Renal cortex interstitium (tissue), 11 donors: ENCODE results near the gene DUOXA2. TPM values are rescaled to one million over a fixed set of nuclear protein-coding genes. Genes with fewer than 3 reads are reported as not detected.

ENCODE experiments used
- DNase-seq, 11 donors: peaks; one replicate each; pipeline ENCODE4 v3.0.0-alpha.2; 2013; ENCODE audit warnings: low read depth in 9 of 11, low spot score in 4 of 11; ENCODE audit errors: extremely low read depth in 1 of 11
- polyA plus RNA-seq, 3 donors: library from polyadenylated mRNA; unstranded; fragments of 120-200 nt; gene quantifications; one replicate each; pipeline ENCODE4 v1.2.1, GENCODE V29; 2013; ENCODE audit not compliant: insufficient read length in 3 of 3

DUOXA2 gene
- polyA plus RNA-seq, 3 donors = not detected

- no peak for DNase-seq
These were observed 34.9 kb downstream of the DUOXA2 start for GRCh38 chr15:45149060-45149459.

GRCh38 chr15:45150481-45150880 lies 36.4 kb downstream of the DUOXA2 start:
- no peak for DNase-seq

DNA sequence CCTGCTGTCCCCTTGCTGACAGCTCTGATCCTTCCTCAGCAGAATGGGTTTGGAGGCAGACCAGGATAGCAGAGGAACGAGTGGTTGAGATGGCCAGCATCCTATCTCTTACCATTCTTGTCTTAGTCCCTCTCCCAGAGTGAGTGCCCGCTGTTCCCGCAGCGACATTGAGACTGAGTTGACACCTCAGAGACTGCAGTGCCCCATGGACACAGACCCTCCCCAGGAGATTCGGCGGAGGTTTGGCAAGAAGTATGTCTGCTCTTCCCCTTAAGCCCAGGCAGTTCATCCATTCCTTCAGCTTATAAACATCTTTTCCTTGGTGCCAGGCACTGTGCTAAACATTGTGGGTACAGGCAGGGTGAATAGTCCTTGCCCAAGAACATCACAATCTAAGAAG lies 36.9 kb downstream of the DUOXA2 start:
- no peak for DNase-seq

- no peak for DNase-seq
These were observed 38.1 kb downstream of the DUOXA2 start for GRCh38 chr15:45151998-45152828.

- no peak for DNase-seq
These were observed 41.6 kb downstream of the DUOXA2 start for GRCh38 chr15:45155739-45156138.

DNA sequence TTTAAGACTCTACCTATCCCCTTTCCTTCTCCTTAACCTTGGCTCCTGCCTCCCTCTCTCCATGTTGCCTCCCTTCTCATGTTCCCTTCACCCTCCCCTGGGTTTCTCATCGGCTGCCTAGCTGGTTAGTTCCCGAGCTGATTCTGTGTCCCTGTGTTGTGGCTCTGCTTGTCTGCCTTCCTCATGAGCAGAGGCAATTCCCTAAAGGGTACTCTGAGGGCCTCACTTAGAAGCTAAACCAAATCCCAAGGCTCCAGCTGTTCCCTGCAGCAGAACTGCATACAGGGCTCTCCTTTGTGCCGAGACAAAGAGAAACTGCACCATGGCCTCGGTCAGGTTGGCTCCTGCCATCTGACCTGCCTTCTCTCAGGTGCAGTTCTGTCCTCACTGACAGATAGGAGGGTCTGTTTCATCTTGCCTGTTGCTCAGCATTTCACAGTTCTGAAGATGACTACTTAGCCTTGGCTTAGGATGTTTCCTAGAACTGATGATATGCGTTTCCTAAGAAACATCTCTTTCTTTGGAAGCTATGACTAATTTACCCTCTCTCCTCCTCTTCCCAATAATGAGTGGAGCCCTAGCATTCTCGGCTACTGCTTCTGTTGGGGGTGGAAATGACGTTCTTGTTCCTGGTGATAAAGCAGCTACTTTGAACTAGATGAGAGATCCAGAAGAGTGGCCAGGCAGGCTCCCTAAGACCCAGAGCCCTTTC lies 42.8 kb downstream of the DUOXA2 start:
- DNase-seq = no peak

DNA sequence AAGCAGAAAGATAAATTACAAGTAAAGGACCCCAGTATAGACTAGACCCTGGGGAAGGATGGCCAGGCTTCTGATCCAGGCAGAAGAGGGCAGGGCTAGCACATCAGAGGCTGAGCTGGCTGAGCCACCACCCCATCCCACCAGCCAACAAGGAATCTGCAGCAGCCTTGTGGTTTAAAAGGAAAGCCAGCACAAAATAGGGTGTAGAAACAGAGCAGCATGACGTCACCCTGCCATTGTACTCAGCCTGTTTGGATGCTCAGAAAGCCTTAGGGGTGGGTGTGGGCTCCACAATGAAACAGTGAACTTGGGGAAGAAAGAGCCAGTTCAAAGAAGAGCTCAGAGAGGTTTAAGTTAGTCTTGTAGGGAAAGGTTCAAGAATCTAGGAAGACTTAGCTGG lies 43.8 kb downstream of the DUOXA2 start:
- no peak for DNase-seq

- no peak for DNase-seq
These were observed 47.5 kb downstream of the DUOXA2 start for GRCh38 chr15:45161666-45162065.

DNA sequence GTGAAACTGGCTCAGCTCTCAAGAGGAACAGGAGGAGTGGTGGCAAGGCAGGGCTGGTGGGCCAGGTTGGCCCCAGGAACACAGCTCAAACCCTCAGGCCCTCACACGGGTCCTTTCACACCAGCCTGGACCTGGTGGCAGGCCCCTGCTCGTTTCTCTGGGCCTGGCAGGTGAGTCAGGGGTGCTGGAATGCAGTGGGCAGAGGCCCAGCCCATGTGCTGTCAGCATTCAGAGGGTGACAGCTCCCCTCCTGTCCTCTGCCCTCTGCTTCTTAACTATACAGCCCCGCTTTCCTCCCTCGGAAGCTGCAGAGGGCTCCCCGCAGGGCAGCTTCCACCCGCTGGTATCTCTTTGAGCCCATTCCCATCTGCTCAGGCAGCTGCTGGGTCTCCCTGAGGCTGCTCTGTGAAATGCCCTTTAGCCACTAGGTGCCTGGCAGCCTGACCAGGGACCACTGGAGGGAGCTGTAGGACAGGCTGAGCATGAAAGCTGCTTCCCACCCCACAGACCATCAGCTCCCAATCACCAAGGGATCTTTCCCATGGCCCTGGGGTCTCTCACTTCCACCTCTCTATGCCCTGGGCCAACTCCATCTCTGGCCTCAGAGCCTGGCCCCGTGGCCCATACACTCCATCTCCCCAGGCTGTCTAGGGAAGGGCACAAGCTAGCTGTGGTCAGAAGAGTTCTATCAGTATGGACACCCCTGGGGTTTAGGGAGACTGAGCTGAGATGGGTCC lies 48.8 kb downstream of the DUOXA2 start:
- peak in 9 of 11 donors; percentile 49 to 76 (median 66) for DNase-seq

GRCh38 chr15:45163508-45163856 lies 49.4 kb downstream of the DUOXA2 start:
- no peak for DNase-seq

DNA sequence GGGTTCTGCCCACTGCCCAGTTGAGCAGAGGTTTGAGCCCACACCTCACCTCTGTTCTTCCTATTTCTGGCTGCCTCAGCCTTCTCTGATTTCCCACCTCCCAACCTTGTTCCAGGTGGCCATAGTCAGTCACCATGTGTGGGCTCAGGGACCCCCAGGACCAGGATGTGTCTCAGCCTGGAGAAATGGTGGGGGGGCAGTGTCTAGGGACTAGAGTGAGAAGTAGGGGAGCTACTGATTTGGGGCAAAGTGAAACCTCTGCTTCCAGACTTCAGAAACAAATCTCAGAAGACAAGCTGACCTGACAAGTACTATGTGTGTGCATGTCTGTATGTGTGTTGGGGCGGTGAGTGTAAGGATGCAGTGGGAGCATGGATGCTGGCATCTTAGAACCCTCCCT lies 50.8 kb downstream of the DUOXA2 start:
- DNase-seq = no peak

GRCh38 chr15:45165536-45165935 lies 51.4 kb downstream of the DUOXA2 start:
- no peak for DNase-seq

DNA sequence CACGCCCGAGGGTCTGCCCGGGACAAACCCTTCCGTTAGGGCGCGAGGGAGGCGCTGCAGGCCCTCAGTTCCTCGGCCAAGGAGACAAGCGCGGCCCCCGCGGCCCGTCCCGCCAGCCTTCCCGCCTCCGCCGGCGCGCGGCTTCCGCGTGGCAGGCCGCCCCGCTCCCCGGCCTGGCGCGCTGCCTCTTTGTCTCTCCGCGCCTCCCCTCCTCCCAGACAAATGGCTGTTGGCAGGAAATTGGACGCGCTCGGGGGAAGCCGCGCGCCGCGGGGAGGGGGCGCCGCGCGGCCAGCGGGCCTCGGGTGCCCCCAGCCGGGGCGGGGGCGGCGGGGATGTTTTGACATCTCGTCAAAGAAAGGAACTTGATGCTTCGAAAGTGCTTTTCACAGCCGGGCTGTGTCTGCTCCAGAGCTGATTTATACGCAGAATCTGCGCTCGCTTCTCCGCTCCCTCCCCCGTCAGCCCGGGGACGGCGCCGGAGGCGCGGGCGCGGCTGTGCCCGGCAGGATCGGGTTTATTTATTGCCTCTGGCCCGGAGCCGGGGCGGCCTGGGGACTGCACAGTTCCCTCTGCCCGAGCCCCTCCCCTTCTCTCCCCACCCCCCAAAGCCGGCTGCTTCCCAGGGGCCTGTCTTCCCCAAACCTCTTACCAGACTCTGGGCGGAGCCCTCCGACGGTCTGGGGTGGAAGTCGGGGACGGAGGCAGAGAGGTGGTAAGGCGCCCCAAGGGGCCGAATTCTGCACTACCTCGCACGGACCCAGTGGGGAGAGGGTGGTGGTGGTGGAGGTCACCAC lies 52.9 kb downstream of the DUOXA2 start:
- peak; percentile 67 to 81 (median 72) for DNase-seq

DNA sequence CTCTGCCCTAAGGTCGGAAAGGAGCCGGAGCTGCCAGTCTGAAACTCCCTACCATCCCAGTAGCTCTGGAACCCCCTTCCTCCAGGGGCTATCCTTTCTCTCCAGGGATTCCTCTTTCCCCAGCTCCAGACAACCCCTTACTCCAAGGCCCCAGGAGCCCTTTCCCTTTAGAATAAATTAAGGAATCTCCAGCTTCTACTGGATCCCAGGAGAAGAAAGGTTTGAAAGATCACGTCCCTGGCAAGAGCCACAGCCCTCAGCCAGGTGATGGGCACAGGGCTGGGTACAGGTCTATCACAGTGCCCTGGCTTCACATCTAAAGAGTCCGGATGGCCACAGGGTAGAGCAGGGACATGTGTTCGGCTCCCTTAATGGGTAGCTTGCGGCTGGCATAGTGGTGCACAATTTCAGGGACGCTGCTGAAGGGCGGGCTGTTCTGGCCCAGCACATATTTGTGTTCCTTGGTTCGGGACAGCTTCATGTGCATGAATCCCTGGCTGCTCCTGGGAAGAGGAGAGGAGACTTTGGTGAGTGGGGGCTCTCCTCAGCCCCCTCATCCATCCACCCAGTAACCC lies 53.6 kb downstream of the DUOXA2 start:
- no peak for DNase-seq

Other genes starting within 250 kb of the DUOXA2 start
- not detected for gene TERB2, start 157.6 kb upstream of the DUOXA2 start, polyA plus RNA-seq
- gene SORD, start 91.1 kb upstream of the DUOXA2 start, polyA plus RNA-seq = 10 to 100 TPM; 38.1 to 44.3 (median 41.7) TPM
- under 1 TPM; 0.05 to 0.11 (median 0.07) TPM for gene DUOX2, start 154 bp upstream of the DUOXA2 start, polyA plus RNA-seq
- under 1 TPM; 0.16 to 0.56 (median 0.20) TPM for gene DUOXA1, start 15.6 kb downstream of the DUOXA2 start, polyA plus RNA-seq
- 1 to 10 TPM; 3.2 to 5.1 (median 3.8) TPM for gene DUOX1, start 15.7 kb downstream of the DUOXA2 start, polyA plus RNA-seq
- 10 to 100 TPM; 15.0 to 20.4 (median 16.5) TPM for gene SHF, start 73.6 kb downstream of the DUOXA2 start, polyA plus RNA-seq
- under 1 TPM; 0.48 to 0.82 (median 0.55) TPM for gene SLC28A2, start 137.9 kb downstream of the DUOXA2 start, polyA plus RNA-seq